ENCODE results near the gene PLA1A.

The PLA1A gene

DNA sequence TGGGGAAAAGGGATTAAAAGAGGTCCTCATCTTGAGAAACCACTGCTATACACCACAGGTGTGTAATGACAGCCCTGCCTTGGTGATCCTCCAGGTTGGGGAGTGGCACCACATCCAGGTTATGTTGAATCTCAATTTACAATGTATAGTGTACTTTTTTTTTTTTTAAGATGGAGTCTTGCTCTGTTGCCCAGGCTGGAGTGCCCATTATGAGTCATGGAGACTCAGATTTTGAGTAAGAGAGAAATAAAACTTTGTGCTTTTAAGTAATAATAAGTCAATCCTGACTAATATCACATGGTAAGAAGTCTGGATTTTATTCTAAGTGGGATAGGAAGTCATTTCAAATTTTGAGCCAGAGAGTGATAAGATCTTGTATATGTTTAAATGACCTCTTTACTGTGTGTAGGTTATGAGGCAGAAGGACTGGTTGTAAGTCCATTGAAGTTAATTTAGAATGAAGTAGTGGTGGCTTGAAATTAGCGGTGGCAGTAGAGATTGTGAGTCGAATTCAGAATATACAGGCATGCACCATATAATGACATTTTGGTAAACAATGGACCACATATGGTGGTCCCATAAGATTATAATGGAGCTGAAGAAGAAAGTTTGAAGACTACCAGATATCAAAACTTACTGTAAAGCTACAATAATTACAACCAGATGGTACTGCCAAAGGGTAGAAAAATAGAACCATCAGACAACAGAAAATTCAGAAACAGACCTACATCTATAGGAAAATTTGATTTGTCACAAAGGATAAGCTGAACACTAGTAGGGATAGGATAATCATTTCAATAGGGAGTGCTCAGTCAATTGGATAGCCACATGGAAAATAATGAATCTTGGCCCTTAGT, 42.0 kb downstream of the PLA1A start:
- DNase-seq: peak; percentile 39

DNA sequence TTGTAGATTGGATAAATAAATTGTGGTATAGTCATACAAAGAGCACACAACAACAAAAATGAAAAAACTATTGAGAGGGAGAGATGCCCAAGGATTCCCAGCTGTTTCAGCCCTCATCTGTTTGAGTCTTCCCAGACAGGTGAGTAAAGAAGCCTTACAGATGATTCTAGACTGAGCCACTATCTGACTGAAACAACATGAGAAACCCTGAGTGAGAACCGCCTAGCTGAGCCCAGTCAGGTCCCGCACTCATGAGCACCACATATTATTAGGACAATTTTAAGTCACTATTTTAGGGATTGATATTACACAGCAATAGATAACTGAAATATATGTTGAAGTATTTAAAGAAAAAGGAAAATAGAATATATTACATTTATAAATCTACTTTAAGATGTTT, 43.7 kb downstream of the PLA1A start:
- DNase-seq: no peak

DNA sequence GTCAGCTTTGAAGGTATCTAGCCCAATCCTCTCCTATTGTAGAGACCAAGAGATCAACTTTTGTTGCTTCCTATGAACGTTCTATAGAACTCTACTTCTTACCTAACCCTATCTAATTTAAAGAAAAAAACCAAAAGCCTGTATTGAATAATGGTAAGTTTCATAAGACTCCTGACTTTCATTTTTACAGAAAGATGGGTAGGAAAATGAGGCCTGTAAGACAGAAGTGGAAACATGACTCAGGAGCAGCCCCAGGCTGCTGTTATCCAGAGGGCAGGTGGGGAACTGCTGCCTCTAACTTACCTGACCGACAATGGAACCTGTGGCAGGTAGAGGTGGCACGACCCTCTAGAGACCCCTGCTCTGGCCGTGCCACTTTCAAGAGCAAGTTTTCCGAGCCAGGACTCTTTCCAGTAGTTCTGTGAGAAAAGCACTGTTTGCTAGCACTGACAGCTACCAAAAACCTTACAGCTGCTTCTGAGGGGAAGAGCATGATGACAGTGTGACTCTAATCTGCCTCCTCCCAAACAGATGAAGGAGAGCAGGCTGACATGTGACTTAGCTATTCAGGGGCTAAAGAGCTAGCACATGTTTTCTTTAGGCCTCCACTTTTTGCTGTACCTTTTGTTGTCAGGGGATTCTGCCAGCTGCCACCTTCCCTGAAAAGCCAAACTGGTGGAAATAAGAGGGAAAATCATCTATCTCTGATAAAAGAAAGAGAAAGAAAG, 45.2 kb downstream of the PLA1A start:
- peak; percentile 12 for DNase-seq

DNA sequence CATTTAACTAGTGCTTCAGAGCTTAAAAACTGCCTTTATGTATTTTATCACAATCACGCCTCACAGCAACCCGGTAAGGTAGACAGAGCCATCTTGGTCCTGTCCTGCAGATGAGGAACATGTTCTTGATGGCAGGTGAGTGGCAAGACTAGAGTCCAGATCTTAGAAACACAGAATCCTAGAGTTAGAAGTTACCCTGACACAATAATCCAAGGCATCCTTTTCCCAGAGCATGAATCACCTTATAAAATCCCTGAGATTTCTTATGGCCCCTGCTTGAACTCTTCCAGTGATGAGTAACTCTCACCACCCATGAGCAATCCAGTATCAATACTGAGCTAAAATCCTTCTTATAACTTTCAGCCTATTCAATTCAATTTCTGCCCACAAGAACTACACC, 45.8 kb downstream of the PLA1A start:
- DNase-seq: no peak

DNA sequence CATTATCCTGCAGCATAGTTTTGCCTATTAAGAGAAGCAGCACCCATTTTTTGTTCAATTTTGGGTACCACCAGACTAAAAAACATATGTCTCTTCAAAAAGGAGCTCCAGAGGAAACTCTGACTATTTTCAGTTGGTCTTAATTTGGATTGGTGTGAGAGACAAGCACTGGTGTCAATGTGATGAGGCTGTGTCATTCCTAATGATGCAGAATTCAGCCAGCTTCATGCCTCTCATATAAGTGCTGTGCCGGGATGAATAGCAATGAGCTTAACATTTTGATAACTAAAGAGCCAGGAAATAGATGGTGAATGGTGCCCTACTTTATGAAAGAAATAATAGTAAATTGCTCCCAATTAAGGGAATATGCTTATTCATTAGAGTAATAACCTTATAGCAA, 46.8 kb downstream of the PLA1A start:
- no peak for DNase-seq

DNA sequence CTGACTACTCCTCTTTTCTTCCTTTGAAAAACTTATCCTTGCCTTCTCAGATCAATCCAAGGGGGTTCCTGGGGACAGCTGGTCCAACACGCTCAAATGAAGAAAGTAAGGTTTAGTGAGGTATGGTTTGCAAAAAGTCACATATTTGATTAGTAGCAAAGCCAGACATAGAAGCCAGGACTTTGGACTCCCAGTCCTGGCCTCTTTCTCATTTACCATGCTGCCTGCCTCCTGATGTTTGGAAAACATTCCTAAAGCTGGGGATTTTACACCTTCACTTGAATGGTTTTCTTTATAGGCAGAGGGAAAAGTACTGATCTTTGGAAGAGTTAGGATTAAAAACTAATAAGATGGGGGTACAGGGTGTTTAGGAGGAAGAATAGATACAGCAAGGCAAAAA, 48.1 kb downstream of the PLA1A start:
- no peak for DNase-seq

DNA sequence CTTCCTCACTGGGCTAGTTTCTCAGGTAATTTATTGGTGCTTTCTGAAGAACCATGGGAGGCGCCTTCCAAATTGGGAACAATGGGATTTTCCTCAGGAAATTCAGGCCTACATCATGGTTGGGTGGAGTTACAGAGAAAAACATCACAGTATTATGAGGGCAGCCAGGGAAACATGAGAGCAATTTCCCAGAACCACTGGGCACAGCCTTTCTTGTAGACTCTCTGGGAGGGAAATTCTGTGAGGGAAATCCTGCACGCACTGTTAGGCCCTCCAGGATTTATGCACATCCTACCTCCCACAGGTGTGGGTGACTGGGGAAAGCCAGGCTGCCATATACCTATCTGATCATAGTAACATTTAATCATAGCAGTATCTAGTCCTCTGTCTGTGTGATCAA, 49.5 kb downstream of the PLA1A start:
- DNase-seq: no peak

DNA sequence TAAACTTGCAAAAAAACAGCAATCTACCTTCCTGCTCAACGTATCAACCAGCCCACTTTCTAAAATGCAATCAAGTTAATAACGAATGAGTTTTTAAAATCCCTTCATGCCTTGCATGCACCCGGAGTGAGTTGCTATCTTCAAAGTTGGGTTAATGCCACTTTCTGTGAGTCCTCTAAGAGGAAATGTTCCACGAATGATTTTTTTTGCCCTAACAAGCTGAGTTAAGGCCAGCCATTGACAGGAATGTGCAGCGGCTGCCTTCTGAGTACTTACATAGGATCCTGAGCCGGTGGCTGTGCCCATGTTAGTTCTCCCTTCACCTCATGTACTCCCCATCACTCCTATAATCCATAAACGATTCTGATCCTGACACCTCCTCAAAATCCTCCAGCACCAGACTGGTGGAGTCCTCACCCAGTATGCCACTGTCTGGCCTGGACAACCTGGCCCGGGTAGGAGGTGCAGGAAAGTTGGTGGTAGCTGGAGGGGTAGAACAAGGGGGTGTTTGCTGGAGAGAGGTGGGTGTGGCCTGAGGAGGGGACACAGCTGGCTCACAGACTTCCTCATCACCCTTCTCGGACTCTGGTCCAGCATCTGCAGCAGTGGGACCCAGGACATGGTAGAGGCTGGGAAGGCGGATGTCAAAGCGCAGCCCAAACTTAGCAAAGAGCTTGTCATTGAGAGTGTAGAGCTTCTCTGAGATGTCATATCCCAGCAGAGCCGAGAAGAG, 50.3 kb downstream of the PLA1A start:
- DNase-seq: no peak

DNA sequence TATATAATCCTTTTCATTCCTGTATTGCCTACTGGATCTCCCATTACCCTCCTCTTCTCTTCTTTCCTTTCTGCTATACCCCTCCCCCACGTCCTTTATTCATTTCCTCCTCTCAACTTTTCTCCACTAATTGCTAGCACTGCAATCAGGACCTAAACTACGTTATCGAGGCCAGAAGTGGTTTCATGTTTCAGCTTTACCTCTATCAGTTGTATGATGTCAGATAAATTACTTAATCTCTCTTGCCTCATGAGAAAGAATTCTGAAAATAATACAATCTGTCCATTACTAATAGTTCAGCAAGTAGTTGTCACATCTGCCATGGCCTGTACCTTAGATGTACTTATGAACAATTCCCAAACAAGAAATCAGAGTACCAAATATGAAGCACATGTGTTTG, 52.1 kb downstream of the PLA1A start:
- no peak for DNase-seq

DNA sequence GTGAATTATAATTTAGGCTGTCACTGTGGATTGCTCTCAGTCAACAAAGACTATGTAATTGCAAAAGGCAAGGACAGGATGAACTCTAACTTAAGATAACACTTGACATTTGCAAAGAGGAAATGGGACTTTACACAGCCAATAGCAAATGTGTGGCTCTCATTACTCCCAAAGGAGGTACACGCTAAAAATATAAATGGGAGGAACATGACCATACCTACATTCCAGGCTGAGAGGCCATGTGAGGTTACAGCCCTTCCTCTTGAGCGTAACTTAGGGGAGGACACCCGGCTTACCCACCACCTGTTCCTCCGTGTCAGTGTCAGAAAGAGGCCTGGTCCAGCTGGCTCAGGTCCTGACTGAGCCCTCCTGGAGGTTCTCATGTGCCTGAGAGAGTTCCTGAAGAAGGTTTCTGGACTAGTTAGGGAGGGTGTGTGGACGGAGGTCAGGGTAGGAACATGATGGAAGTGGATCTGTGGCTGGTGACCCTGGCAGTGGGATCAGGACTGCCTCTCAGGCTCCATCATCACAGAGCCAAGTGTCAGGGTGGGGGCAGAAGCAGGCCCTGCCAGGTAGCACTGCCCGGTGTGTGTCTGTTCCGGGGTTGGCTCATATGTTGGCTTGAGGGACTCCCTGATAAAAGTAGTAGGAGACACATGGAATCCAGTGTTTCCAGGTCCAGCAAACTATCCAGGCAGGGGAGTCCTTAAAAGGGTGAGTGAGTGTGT, 54.8 kb downstream of the PLA1A start:
- DNase-seq: no peak

DNA sequence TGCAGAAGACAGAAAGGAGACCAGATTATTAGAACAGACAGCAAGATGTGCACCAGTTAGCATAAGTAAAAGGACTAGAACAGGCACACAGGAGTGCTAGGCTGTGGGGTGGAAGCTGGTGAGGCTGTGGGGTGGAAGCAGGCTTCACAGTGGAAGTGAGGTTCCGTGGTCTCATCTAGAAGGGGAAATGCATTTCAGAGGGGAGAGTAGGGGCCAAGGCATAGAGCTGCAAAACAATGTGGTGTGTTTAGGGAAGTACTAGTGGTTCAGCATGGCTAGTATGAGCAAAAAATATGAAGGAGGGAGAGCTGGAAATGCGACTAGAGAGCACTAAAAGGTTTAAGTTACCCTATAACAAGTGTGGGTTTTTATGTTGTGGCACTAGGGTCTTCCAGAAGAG, 56.2 kb downstream of the PLA1A start:
- DNase-seq: no peak

DNA sequence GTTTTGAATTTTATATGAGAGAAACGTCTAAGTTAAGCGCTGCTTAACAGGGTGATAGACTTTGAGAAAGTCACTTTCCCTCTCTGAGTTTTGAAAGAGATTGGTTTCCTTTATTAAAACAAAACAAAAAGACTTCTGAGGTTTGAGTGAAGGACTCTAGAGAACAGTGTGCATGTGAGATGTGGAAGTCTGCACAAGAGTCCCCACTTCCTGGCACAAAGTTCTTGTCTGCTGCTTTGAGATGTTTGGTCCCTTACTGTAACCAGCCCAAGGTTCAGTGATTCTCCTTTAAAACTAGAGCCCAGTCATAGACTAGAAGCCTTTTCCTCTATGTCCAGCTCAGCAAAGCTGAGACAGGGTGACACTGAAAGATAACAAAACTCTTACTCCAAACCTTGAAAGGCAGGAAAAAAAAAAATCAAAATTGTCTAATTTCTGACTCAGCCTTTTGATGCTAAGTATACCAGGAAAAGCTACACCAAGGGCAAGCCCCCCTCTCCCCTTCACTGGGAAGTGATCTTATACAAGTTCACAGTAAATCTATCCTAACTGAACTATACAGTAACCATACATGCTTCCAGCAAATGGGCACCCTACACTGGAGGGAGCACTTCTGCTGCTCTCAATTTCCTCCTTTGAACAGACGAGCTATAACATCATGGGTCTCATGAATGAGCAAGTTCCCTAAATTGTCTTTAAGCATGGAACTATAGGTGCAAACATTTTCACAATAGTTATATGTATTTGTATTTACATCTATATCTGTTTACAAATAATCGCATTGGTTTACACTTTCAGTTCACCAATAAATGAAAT, 60.4 kb downstream of the PLA1A start:
- no peak for DNase-seq

DNA sequence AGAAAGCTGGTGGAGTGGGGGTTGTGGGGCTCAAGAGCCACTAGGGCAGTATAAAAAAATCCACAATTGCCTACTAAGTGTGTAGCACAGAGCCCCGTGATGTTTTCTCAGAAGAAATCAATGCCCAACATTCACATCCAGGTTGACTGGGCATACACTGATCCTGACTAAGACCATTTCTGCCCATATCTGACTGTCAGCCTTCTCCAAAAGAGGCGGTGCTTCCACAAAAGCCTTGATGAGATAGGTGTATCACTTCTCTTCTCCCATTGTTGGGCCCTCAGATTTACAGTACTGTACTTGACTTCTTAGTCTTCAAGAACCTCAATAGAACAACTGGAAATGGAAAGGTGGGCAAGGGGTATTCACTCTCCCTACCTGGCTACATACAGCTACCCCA, 61.3 kb downstream of the PLA1A start:
- no peak for DNase-seq

DNA sequence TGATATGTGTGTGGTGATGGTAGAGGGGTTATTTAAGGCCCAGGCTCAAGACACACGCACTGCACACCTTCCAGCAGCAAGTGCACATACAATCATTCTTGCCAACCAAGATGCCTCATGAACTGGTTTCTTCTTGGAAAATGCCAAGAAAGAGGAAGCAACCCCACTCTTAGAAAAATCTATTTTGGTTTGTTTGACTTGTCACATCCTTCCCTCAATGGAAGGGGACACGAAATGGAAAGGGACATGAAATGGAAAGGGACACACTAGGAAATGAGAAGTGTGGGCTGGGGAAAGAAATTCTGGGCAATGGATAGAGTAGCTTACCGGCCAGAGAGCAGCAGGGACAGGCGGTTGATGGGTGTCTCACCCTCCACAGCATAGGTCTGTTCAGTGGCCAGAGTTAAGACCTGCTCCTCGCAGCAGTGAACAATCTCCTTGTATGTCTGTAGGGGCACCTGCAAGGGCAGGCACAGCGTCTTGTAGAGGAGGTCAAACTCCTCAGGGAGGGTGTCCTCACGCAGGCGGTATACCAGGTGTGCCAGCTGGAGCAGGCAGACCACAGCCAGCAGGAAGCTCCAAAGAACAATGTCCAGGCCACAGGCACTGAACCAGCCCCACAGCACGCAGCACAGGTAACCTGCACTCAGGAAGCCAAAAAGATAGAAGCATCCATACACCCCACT, 62.1 kb downstream of the PLA1A start:
- no peak for DNase-seq

DNA sequence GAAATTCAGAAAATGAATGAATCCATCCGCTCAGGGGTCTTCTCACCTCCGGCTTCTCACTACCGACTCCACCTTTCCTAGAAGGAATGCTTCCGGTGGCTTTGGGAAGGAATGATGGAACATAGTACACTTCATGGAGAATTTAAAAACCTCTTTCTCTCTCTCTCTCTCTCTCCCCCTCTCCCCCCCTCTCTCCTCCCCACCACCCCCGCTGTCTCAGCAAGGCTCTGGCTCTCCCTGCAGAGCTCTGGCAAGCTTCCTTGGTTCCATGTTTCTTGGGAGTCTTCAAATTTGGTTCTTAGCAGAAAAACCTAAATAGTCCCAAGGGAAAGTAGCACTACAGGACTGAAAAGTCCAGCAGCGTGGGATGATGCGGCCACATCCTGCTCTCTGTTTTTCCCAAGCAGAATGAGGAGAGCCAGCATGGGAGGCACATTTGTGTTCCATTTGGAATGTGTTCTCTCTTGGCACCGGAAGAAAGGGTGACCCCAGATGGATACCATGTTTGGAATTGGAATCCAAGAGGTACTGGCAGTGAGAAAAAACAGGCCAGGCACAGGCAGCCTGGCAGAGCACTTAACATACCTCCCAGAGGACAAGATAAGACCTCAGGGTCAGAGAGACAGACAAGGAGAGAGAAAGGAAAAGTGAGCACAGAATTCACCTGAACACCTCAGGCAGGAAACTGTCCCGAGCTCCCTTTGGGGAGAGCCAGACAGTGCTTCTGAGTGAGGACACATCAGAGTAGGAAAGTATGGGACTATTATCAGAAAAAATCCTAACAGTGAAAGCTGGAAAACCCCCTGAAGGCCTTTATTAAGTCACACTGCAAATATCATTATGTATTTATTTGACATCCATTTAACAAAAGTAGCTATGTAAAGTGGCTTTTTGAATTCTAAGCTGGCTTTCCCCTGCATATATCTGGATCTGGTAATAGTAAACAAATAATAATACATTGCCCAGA, 63.1 kb downstream of the PLA1A start, which contains the start of gene POPDC2:
Gene POPDC2, minus strand, starts transcription at position 116 of the 967 bp plus-strand sequence. CDS start 166 bp downstream, outside the sequence.
- DNase-seq: no peak

DNA sequence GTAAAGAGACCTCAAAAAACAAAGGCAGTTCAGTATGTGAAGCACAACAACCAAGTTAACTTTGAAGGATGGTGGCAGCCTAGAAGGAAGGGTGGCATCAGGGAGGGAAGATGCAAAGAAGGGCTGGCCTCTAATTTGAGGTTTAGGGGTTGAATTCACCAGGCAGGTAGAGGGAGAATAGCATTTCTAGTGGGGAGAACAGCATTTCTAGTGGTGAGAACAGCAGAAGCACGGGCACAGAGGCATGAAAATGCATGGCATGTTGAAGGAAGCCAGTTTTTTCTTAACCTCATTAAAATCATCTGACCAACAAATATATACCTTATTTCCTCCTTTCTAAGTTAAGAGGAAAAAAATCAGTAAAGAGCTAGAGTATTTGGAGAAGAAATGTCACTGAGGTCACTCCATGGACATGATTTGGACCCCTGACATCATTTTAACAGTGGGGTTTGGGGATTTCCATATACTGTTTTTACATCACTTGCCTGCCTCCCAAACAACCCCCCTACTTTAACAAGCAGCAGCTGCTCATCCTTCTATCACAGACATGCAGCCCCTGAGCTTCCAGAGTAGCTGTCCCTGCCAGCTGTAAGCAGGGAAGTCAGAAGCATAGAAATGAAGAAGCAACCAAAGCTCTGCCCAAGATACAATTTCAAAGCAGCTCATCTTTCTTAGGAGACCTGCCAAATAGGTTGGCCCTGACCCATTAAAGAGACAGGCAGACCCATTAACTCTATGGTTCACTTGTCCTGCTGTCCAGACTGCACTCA, 65.1 kb downstream of the PLA1A start:
- no peak for DNase-seq

DNA sequence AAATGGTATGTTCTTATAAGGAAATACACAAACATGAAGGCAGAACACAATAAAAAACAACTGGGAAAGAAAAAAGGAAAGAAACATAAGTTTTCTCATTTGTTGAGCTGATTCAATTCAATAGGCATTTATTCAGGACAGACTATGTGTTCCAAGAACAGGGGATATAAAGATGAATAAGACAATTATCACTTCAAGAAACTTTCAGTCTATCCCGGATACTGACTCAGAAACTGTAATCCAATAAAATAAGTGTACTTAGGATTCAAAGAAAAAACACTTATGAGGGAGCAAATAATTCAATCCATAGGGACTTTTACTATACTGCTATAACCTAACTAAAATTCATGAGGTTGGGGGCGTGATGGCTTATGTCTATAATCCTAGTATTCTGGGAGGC, 66.2 kb downstream of the PLA1A start:
- no peak for DNase-seq

DNA sequence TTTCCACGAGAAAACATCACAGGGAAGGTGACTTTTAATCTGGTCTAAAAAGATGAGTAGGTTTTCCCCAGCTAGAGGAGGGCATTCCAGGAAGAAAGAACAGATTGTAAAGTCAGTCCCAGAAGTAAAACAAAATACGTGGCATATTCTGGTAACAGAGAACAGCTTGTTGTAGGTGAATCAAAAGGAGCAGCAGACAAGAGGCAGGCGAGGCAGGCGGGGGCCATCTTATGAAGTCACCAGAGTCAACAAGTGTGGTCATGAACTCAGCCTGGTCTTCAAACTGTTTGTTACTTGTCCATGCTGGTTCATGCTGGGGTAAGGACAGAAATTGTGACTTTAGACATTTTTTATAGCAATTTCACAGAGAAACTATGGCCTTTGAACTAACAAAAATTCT, 66.7 kb downstream of the PLA1A start:
- no peak for DNase-seq

DNA sequence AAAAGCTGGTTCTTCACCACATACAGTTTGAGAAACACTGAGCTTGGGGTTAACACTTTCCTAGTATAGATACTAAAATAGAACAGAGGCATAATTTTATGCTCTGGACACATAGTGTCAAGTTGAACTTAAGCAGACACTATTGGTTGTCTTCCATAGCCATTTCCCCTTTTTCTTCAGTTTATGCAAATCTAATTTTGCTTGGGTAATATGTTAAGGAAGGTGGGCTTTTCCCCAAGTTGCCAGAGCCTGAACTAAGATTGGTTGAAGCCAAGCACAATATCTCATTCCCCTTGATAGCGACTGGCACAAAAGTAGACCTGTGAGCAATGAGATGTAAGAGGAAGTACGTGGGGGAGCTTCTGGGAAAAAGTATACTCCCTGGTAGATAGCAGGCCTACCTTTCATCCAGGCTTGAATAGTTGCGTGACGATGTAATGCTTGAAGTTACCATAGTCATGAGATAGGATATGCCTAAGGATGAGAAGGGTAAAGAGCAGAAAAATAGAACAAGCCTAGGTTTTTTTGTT, 67.2 kb downstream of the PLA1A start:
- DNase-seq: no peak
